Caki2 (cell line): ENCODE measurements around the gene OLFM1. TPM values are rescaled to one million over a fixed set of nuclear protein-coding genes. Genes with fewer than 3 reads are reported as not detected.

Experiments used
- DNase-seq: peaks from one replicate; pipeline ENCODE4 v3.0.0-alpha.2; 2015; ENCODE audit warnings: low read depth
- in situ Hi-C: cut with HindIII; loops from 2 replicates; pipeline ENCODE4 v1.10.0; 2016; ENCODE audit warnings: low sequenced_read_pairs, low pct_unique_long_range_greater_than_20kb, mixed read lengths
- total RNA-seq: library from RNA; depleted of rRNA; stranded (reverse); fragments of >200 nt; shearing (Covaris generic); gene quantifications from 2 replicates; pipeline ENCODE4 v1.2.3, GENCODE V29; 2014; ENCODE audit warnings: low replicate concordance; rRNA removed

OLFM1 gene
- total RNA-seq, result 2.6 and 3.7 TPM in 2 replicates

DNA sequence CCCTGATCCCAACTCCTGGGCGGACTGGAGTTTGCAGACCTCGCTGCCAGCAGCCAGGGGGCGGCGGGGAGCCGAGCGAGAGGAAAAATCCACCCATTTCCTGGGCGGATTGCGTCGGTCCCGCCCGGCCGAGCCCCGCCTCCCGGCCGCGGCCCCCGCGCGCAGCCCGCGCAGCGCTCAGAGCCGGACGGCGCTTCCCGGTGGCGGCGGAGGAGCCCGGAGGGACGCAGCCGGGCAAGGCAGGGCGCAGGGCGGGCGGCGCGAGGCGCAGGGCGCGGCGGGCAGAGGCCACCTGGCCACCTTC is at the start of gene OLFM1:
Gene OLFM1 (plus strand): TSS at position 180 of the 304 bp plus-strand sequence. CDS start 322 bp downstream, outside the sequence.
- in situ Hi-C loops, result no loop called here
- peak; percentile 57 for DNase-seq

DNA sequence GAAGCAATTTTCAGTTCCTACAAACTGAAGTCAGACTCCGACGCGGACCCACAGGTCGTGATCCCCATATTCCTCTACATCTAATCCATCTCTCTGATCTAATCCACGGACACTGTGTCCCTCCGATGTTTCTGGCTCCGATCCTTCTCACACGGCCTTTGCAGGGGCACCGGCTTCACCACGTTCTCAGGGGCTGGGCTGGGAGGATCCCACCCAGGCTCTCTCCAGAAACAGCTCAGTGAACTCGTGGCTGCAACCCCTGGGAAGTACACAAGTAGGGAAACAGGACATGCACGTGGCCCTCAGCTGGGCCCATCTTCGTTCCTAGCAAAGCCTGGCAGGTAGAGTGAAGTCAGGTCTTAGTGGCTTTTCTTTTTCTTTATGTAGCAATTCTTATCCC is 49.1 kb upstream of the OLFM1 start:
- in situ Hi-C loops, result no loop called here
- DNase-seq, result no peak

DNA sequence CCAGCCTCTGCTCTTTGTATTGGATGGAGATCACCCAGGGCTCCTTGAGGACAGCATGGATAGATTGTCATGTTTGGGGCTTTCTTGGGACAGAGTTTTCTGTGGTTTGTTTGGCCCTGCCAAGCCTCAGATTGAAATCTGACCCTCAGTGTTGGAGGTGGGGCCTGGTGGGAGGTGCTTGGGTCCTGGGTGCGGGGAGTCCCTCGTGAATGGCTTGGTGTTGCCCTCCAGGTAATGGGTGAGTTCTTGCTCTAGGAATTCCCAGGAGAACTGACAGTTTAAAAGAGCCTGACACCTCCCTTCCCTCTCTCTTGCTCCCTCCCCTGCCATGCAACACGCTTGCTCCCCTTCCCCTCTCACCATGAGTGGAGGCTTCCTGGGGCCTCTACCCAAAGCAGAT is 48.6 kb upstream of the OLFM1 start:
- no peak for DNase-seq
- in situ Hi-C loops, result no loop called here

DNA sequence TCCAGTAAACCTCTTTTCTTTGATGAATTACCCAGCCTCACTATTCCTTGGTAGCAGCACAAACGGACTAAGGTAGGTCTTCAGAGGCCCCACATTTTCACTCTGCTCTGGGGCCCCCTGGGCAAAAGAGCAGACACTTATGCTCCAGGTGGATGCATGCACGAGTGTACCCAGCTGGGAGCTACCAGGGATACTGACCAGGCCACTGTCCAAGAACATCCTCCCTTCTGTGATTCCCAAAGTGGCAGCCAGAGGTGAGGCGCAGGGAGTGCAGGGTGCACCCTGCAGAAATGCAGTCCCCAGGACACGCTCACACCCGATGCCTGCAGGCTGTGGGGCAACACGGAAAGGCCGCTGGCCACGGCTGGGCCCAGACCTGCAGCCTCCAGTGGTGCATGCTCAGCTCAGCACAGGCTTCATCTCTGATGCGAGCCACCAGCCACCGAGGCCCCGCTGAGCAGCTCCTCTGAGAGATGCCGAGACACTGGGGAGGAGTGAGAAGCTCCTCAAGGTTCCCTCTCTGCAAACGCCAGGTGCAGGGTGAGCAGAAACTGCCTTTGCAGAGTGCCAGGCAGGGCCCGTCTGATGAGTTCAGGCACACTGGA is 48.1 kb upstream of the OLFM1 start:
- in situ Hi-C loops, result no loop called here
- DNase-seq, result no peak

DNA sequence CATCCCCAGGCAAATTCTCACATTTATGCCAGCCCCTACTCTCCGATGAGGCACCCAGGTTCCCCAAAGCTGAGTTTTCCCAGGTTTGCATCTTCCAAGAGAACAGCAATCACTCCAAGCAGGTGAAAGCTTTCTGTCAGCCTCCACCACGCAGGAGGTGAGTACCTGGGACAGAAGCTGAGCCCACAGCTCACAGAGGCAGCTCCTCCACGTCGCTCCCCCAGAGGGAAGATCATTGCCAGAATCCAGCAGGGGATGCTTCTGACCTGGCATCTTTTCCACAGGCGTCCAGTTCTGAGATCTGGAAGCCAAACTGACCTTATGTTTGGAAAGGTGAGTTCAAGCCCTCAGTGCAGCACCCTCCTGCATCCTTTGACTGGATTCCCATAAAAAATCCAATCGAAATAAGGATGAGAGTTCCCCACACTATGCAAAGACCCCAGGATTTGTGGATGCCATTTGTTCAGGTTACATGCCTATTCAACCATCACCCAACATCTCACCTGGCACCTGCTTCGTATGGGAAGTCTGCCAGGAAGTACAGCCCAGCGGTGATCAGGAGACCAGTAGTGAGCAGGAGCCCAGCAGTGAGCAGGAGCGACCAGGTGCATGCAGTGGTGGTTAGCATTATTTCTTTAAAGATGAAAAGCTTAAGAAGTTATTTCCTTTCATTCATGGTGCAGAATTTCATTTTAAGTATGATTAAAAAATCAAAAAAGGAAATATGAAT is 47.4 kb upstream of the OLFM1 start:
- in situ Hi-C loops, result no loop called here
- no peak for DNase-seq

DNA sequence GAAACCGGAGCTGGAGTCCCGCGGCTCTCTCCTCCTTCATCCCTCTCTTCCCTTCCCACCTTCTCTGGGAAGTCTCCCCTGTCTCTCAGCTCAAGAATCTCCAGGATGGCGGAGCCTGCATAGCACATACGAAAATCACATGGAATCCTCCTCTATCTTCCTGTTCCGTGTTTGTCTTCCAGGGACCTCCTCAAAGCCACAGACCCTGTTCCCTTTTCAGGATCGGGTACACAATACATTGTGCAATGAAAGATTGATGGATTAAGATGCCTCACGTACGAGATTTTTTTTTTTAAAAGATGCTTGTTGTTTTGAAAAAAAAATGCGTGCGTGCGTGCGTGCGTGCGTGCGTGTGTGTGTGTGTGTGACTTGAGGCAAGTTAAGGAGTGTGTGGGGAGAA is 46.6 kb upstream of the OLFM1 start:
- no peak for DNase-seq
- in situ Hi-C loops, result no loop called here

DNA sequence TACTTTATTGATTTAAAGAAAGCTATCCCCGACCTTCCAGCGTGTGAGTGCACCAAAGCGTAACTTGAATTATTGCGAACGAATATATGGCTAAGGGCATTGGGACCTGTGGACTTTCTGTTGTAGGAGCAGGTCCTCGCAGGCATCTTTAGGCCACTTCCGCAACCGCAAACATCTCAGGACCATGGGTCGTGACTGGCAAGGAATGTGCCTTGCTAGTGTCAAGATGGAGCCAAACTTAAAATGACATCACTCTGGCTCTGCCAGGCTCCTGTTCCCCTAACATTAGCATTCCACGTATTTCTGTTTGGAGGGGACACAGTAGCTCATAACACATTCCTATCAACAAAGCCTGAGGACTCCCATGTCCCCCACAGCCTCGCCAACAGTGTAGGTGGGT is 44.1 kb upstream of the OLFM1 start:
- in situ Hi-C loops, result no loop called here
- no peak for DNase-seq

DNA sequence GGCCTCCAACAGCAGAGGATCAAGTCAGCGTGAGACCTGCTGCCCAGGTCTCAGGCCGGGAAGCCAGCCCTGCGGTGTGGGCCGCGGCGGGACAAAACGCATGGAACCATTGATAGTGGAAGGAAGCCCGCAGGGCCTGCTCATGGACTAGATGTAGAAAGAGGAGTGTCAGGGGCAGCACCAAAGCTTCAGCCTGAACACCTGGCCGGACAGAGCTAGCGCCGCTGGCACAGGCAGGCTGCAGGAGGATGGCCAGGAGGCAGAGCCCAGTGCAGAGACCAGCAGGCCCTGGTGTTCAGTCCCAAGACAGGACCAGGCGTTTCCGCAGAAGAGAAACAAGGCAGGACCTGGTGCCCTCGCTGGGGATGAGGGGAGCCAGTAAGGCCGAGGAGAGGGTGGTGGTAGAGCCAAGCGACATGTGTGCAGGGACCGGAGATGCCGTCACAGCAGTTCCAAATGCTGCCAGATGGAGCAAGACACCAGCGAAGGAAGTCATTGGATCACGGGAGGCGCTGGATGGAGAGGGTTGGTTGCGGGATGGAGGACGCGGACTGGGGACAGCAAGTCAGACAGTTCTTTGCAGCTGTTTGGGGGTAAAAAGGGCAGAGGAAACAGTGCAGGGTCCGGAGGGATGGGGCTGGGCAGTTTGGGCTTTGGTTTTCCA is 42.1 kb upstream of the OLFM1 start:
- in situ Hi-C loops, result no loop called here
- no peak for DNase-seq

DNA sequence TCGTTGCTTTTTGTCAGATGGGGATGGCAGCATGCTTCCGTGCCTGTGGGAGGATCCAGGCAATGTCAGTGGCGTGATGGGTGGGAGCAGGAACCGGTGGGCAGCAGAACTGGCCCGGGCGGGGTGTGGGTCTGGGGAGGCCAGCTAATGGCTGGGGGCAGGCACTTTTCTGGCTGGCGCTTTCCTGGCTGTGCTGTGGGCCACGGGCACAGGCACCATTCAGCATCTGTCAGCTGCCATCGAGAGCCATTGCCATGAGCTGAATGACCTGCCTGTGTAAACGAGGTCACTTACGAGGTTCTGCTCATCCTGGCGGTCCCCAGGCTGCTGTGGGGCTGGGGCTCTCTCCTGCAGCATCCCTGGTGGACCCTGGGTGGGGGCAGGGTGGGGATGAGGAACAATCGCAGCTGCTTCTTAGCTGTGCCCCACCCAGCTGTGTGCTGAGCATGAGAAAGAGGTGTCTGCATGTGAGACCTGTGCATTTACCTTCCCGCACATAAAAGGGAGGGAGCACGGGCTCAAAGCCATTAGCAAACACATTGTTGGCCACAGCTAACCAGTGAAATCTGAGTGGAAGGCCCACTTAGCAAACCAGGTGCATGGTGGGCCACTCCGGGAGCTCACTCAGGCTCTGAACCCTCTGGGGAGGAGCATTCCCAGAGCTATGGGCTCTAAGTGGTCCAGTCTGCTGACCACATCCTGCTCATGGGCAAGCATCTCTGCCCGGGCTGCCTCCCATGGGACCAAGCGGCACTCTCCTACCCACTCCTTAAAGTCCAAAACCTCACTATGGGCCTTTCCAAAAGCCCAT is 41.3 kb upstream of the OLFM1 start:
- no peak for DNase-seq
- in situ Hi-C loops, result no loop called here

DNA sequence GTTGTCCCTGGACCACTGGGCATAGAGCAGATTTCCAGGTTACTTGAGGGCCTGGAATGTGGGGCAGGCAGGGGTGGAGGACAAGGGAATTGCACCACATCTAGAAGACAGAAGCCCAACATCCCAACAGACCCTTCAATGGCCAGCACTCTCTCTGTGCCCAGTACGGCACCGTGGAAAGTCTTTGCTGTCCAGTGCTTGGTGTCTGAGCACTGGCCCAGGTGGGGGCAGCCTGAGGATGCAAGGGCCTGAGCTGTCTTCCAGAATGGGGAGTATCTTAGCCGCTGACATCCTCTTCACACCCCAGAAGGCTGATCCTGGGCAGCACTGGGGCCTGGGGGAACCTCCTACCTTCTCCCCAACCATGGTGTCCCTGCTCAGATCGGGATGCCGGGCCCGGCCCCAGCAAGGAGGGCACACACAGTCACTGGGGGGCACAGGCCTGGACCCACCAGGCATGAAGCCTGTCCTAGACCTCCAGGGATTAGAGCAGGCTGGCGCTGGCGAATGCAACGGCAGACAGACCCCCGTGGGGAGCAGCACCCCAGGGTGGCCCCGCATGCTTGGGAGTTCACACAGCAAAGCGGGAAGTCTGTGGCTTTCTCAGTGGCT is 40.6 kb upstream of the OLFM1 start:
- DNase-seq, result no peak
- in situ Hi-C loops, result no loop called here

DNA sequence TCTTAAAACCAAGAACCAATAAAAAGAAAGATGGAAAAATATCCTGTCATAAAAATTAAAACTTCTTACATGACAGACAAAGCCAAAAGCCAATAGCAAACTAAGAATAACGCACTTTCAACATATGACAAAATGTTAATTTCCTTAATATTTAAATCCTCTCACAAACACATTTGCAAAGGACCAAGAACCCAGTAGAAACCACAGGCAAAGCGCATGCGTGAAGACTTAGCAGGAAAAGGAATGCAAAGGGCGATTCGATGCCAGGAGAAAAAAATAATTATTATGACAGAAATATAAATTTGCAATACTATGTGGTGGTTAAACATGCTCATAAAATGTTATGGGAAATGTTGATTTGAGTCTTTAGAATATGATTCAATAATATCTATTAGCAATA is 39.9 kb upstream of the OLFM1 start:
- in situ Hi-C loops, result no loop called here
- no peak for DNase-seq

DNA sequence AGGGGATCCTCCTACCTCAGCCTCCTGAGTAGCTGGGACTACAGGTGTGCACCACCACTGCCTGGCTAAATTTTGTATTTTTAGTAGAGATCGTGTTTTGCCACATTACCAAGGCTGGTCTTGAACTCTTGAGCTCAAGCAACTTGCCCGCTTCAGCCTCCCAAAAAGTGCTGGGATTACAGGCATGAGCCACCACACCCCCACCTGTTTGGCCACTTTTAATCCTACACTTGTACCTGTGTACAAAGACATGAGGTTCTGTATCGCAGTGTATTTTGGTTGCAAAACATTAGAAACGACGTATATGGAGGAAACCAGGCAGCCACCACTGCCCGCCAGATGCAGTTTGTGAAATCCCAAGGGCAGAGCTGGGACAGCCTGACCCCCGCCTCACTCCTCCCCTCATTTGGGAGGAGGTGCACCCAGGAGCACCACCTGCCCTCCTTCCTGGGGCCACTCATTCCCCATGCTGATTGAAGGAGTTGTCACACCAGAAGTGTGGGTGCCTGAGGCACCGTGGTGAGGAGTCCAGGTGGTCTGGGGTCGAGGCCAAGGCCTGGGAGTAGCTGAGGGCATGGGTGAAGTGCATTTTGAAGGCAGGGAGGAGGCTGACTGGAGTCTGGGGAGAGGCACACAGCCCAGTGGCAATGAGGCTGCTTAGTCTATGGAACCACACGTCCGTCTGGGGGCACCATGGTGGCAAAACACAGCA is 39.3 kb upstream of the OLFM1 start:
- in situ Hi-C loops, result no loop called here

DNA sequence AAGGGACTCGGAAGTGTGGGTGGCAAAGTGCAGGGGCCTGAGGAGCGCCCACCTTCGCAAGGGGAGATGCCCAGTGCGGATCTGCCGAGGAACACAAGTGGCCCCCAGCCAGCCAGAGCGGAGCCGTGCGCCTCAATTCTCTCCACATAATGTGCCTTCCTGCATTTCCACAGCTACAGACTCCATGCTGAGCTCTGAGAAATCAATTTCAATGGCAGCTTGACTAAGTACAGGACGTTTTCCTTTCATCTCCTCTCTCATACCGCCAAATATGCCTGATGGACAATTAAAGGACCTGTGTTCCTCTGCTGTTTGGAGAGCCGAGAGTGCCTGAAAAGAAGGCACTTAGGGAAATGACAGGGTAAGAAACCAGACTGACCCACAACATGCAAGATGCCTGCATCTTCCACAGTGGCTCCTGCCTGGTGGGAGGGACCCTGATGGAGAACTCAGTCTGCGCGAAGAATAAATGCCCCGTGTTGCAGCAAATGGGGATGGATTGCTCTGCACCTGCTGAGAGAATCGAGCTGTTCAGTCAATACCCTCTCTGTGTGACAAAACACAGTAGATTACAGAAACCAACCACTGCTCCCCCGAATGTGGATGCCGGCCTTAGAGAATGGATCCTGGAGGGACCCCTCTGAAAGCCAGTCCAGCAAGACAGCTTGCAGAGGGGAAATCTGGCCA is 38.6 kb upstream of the OLFM1 start:
- DNase-seq, result no peak
- in situ Hi-C loops, result no loop called here

More for the DNA sequence above, 39.3 kb upstream of the OLFM1 start:
- DNase-seq, result no peak

DNA sequence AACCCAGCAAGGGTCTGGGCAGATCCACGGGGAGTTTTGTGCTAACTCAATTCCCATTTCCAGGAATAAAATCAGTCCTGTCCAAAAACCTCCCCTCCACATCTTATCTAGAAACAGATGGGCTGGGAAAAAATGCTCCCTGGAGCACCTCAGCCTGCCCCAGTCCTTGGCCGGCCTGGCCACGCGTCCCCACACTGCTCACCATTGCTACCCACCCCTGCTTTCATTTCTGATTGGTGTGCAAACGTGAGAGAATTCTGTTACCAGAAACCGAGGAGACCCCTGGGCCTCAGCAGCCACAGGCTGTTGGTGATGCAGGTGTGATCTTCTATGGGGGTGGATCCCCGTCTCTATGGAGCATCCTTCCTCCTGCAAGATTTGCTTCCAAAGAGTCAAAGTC is 38.0 kb upstream of the OLFM1 start:
- in situ Hi-C loops, result no loop called here
- DNase-seq, result no peak

DNA sequence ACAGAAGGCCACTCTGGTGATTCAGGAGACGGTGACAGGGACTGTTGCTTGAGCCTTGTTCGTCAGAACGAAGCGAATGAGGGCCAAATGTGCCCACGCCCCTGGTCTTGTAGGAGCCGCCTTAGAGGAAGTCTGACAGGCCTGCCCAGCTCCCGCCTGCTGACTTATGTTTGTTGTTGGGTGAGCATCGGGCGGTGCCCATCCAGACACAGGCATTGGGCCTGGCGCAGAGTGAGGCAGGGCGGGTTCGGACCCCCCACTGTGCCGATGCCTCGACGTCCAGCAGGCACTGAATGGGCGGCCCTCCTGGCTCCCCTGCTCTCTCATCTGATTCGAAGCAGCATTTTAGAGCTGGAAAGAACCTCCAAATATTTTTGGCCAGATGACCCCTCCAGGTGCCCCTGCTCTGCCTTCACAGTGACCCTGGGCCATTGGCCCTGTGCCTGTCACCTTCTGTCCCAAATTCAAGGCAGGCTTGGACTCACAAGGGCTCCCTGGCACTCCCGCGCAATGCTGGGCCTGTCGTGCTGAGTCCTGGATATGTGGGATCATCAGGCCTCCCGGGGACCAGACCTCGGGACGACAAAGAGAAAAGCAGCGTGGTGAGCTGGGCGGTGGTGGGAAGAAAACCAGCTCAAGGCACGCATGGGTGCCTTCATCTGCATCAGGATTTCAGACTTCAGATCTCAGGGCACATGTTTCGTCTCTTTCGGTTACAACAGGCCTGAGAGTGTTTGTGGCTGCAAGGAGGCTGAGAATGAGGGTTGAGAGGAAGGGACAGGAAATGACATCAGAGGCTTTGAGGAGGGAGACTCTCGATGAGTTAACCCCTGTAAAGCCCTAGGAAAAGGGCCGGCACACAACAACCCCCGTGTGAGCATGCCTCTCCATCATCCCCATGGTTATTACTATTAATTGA is 37.1 kb upstream of the OLFM1 start:
- in situ Hi-C loops, result no loop called here

DNA sequence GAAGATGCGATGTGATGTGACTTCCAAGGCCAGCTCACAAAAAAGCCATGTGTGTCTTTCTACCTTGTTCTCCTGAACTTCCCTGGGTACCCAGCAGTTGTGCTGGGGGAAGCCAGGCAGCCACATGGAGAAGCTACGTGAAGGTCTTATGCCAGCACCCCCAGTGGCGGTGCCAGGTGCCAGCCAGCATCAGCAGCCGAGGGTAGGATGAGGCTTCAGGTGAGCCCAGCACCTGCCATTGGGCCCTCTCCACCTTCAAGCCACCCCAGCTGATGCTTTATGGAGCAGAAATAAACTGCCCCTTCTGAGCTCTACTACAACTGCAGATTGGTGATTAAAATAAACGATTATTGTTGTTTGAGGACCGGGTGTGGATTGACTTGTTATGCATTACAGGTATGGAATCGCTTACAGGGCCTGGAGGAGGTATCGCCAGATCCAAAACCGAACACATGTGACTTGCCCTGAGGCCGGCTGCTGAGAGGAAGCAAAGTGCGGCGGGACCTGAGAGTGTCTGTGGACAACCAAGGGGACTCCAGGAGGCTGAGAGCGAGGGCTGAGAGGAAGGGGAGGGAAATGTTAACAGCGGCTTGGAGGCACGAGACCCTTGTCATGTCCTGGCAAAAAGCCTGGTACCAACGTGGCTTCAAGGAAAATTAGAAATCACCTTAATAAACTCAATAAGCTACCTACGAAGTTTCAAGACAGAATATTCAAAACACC is 36.0 kb upstream of the OLFM1 start:
- no peak for DNase-seq
- in situ Hi-C loops, result no loop called here

More for the DNA sequence above, 37.1 kb upstream of the OLFM1 start:
- DNase-seq, result no peak
